HL-60 (cell line): Measurements from ENCODE around the gene UTP25.

ENCODE experiments used
- DNase-seq, 2 experiments: peaks; one replicate each; pipeline ENCODE4 v3.0.0-alpha.2; 2010 to 2020; ENCODE audit warnings: low read depth in 1 of 2, low spot score in 1 of 2
- H3K27ac ChIP-seq: fragments of 250-450 bp; sonication (Bioruptor Pico); replicated peaks from 2 replicates; pipeline ENCODE4 v1.5.1; 2020; ENCODE audit warnings: mild to moderate bottlenecking, moderate library complexity
- H3K27me3 ChIP-seq: fragments of 250-450 bp; sonication (Bioruptor Pico); 2 replicates; pipeline ENCODE4 v1.5.1; 2021; ENCODE audit warnings: mild to moderate bottlenecking, moderate library complexity; ENCODE audit not compliant: insufficient read depth, poor library complexity, severe bottlenecking
- H3K4me3 ChIP-seq: replicated peaks from 2 replicates; pipeline ENCODE4 v1.5.1; 2011; ENCODE audit warnings: mild to moderate bottlenecking, control low read depth, low read length; ENCODE audit not compliant: insufficient read depth
- GABPA ChIP-seq: IDR thresholded peaks from 2 replicates; pipeline ENCODE4 v1.6.1; 2012; ENCODE audit warnings: low read depth
- POLR2AphosphoS5 ChIP-seq: IDR thresholded peaks from 2 replicates; pipeline ENCODE4 v1.6.1; 2012; ENCODE audit warnings: low read depth
- REST ChIP-seq: IDR thresholded peaks from 2 replicates; pipeline ENCODE4 v1.6.1; 2012; ENCODE audit warnings: low read depth; ENCODE audit not compliant: insufficient replicate concordance
- SPI1 ChIP-seq: IDR thresholded peaks from 2 replicates; pipeline ENCODE4 v1.6.1; 2012; ENCODE audit warnings: low read depth, mild to moderate bottlenecking, borderline replicate concordance
- TF ChIP-seq, protein P1 (sequence below): IDR thresholded peaks from one replicate; pipeline ENCODE4 v1.5.1; 2011; ENCODE audit warnings: low read length, control low read depth, inconsistent platforms; ENCODE audit not compliant: insufficient read depth

Gene UTP25

GRCh38 chr1:209815931-209816341 lies 11.8 kb upstream of the UTP25 start:
- TF ChIP-seq SPI1 (no peak), GABPA (no peak), POLR2AphosphoS5 (no peak), REST (no peak)
- TF ChIP-seq, protein P1, sequence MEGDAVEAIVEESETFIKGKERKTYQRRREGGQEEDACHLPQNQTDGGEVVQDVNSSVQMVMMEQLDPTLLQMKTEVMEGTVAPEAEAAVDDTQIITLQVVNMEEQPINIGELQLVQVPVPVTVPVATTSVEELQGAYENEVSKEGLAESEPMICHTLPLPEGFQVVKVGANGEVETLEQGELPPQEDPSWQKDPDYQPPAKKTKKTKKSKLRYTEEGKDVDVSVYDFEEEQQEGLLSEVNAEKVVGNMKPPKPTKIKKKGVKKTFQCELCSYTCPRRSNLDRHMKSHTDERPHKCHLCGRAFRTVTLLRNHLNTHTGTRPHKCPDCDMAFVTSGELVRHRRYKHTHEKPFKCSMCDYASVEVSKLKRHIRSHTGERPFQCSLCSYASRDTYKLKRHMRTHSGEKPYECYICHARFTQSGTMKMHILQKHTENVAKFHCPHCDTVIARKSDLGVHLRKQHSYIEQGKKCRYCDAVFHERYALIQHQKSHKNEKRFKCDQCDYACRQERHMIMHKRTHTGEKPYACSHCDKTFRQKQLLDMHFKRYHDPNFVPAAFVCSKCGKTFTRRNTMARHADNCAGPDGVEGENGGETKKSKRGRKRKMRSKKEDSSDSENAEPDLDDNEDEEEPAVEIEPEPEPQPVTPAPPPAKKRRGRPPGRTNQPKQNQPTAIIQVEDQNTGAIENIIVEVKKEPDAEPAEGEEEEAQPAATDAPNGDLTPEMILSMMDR = no peak
- no peak overlapping the region for H3K27ac ChIP-seq
- no peak overlapping the region for H3K4me3 ChIP-seq
- H3K27me3 ChIP-seq = no peaks in the 10 kb centered on the region
- DNase-seq = no peak

DNA sequence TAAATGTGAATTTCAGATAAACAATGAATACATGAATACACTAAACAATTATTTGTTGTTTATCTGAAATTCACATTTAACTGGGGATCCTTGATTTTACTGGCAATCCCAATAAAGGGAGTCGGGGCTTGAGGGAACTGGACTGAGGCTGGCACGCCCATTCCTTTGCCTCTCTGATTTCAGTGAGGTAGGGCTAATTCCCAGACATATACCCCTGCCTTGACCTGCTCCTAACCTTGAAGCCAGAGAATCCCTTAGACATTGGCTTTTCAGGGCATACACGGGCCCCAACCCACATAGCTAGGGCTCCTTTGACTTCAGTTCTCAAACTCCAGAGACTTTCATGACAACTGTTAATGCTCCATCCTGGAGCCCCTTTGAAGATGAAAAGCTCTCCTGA lies 10.8 kb upstream of the UTP25 start:
- no peak overlapping the region for H3K4me3 ChIP-seq
- DNase-seq = no peak
- TF ChIP-seq GABPA = no peak
- no peak for TF ChIP-seq POLR2AphosphoS5
- no peak for TF ChIP-seq REST
- no peak for TF ChIP-seq SPI1
- TF ChIP-seq, protein P1 = no peak
- no peaks in the 10 kb centered on the region for H3K27me3 ChIP-seq
- H3K27ac ChIP-seq = no peak overlapping the region

GRCh38 chr1:209817691-209818090 lies 10.1 kb upstream of the UTP25 start:
- Histone ChIP-seq H3K4me3 (no peak overlapping the region), H3K27ac (no peak overlapping the region), H3K27me3 (no peaks in the 10 kb centered on the region)
- DNase-seq = no peak
- TF ChIP-seq, protein P1 = no peak
- TF ChIP-seq REST (no peak), SPI1 (no peak), POLR2AphosphoS5 (no peak), GABPA (no peak)
